Right lobe of liver (tissue), 4 donors: Measurements from ENCODE around the gene PGD.

ENCODE experiments used
- CTCF ChIP-seq, 4 donors: fragments of 200-600 bp in 3 of 4; fragments of 450-650 bp in 1 of 4; IDR thresholded peaks; one replicate each; pipeline versions ENCODE4 v1.5.1 to v1.8.0; 2016 to 2022; ENCODE audit warnings: antibody characterized with exemption in 4 of 4, mild to moderate bottlenecking in 2 of 4
- POLR2A ChIP-seq: fragments of 450-650 bp; IDR thresholded peaks from one replicate; pipeline ENCODE4 v1.6.1; 2017; ENCODE audit warnings: antibody characterized with exemption, mild to moderate bottlenecking
- donor health status: DM: no; HTN: no; CAD: no.
- donor health status: DM: no; HTN: no; CAD: no.
- donor health status: DM: no; HTN: yes; CAD: no.

GRCh38 chr1:10378081-10378841 is 20.6 kb upstream of the PGD start:
- TF ChIP-seq POLR2A (no peak), CTCF (IDR thresholded peaks at IDR 0.05) (no peak)
